NK-92 (cell line): Measurements from ENCODE around the gene KLHL1.
"Not testable (repeated sequence)": the region's sequence is repeated elsewhere in the genome, so short reads cannot be mapped to it uniquely, and the experiment has no call there.

Experiments
- DNase-seq: peaks from one replicate; lab custom pipeline; 2025; ENCODE audit not compliant: unreplicated experiment; lab: John Stamatoyannopoulos, UW

Gene KLHL1, protein sequence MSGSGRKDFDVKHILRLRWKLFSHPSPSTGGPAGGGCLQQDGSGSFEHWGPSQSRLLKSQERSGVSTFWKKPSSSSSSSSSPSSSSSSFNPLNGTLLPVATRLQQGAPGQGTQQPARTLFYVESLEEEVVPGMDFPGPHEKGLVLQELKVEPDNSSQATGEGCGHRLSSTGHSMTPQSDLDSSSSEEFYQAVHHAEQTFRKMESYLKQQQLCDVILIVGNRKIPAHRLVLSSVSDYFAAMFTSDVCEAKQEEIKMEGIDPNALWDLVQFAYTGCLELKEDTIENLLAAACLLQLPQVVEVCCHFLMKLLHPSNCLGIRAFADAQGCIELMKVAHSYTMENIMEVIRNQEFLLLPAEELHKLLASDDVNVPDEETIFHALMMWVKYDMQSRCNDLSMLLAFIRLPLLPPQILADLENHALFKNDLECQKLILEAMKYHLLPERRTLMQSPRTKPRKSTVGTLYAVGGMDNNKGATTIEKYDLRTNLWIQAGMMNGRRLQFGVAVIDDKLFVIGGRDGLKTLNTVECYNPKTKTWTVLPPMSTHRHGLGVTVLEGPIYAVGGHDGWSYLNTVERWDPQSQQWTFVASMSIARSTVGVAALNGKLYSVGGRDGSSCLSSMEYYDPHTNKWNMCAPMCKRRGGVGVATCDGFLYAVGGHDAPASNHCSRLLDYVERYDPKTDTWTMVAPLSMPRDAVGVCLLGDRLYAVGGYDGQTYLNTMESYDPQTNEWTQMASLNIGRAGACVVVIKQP

DNA sequence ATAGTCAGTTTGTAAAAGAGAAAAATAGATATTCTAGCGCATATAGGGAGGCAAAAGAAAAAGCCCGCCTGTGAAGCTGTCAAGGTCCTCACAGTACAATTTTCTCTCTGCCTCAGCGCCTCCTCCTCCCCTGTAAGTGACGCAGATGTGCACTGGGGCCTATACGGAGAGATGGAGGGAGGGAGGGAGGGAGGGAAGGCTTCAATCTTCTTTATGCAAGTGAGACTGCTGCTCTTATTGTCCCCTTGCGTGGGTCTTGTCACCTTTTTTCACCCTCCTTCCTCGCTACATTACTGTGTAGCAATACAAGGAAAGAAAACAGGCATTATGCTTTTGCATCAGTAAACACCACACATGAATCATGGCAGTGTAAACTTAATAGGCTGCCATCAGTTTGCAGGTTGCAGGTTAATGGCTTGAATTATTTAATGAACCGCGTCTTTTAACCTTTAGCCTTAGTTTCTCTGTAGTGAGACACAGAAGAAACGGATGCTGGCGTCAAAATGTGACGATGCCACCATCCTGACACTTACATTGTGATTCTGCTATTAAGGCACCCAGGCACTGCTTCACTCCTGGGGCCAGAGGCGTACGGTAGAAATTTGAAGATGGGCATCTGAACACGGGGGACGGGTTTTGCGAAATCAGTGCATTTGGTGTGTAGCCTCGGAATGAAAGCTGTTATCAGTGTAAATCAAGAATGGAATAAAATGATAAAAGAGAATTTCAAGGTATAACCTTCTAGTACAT lies at the start of gene KLHL1:
Gene KLHL1, minus strand, starts transcription at position 97 of the 750 bp plus-strand sequence. CDS start 753 bp downstream, outside the sequence.
- no peak for DNase-seq

DNA sequence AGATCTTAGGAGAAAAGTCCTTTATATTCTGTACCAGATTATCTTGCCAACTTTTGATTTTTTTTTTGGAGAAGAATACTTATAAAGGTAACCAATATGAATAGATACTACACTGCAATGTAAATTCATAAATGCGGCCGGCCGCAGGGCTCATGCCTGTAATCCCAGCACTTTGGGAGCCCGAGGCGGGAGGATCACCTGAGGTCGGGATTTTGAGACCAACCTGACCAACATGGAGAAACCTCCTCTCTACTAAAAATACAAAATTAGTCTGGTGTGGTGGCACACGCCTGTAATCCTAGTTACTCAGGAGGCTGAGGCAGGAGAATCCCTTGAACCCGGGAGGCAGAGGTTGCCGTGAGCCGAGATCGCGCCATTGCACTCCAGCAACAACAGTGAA lies 34.4 kb upstream of the KLHL1 start:
- not testable (repeated sequence) for DNase-seq

DNA sequence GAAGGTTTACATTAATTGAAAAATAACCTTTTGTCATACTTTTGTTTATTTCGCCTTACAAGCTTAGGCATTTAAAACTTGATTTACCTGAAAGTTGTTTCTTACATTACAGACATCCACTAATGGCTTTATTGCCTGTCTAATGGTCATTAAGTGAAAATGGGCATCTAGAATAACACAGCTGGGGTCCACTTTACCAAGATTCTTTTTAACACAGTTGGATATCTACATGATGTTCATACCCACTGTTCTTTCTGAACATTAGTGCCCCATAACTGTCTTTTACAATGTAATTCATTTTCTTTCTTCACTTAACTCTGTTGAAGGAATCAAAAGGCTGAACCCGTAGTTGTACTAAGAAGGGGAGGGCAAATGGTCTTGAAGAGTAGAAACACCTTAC lies 19.8 kb upstream of the KLHL1 start:
- no peak for DNase-seq

DNA sequence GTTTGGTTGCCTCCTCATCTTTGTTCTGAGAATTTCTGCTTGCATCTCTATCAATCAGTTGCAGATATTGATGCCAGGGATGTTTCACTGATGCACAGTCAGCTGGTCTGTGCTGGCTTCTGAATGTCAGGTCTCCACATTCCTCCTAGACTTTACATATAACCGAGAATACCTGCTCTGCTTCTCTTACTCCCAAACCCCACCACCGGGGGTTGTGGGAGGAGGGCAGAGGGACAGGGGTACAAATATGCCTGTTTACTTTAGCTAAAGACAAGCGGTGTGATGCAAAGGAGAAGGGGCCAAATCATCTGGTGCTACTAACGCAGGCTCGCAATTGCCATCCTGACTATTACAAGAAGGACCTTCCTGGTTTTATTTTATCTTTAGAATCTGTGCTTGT lies 17.4 kb upstream of the KLHL1 start:
- peak; percentile 0 for DNase-seq

DNA sequence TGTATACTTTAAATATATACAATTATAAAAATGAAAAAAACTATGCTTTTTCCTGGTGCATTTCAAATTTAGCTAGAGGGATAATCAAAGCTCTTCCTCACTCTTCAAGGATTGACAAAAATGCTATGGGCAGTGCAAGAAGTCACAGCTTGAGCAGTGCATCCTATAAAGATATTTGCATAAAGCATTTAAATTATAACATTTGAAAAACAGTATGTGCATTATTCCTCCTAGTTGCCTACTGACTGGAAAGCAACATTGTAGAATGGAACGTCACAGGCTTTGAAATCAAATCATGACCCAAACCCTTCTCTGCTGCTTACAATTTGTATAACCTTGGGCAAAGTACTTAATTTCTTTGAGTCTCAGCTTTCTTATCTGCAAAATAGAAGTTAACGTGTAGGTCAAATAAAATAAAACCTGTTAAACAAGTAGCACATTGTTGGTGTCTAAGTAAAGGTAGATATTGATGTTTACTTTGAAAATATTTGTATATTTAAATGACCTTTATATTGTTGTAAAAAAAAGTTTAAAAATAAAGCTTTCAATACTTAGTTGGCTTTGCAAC lies 9.2 kb upstream of the KLHL1 start:
- no peak for DNase-seq

DNA sequence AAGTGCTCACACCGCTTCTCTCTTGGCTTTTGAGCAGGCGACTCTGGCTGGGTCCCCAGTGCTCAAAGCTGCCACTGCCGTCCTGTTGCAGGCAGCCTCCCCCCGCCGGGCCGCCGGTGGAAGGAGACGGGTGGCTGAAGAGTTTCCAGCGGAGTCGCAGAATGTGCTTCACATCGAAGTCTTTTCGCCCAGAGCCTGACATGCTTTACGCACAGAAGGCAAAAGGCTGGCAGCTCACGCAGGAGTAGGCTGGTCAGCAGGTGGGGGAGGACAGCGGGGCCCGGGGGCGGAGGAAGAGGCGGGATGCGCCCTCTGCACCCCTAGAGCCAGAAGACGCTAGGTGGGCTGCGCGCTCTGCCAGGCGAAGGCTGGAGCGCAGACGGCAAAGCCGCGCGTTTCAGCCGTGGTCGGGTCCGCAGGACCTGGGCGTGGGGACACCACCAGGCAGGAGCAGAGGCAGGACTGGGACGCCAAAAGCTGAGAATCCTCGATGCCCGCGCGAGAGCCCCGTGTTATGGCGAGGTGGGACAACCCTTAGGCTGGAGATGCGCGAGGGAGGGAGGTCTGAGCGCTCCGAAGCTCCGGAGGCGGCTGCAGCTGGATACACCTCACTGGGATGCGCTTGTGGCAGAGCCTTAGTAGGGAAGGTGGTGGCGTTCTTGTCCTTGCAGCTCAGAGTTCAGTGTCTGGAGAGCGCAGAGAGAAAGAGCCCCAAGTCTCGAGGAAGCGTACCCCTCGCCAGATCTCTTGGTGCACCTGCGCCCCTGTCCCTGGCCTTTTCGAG lies 562 bp downstream of the KLHL1 start, which contains the start of gene ATXN8OS:
Gene ATXN8OS, plus strand, starts transcription at position 329 of the 784 bp plus-strand sequence.
- no peak for DNase-seq

DNA sequence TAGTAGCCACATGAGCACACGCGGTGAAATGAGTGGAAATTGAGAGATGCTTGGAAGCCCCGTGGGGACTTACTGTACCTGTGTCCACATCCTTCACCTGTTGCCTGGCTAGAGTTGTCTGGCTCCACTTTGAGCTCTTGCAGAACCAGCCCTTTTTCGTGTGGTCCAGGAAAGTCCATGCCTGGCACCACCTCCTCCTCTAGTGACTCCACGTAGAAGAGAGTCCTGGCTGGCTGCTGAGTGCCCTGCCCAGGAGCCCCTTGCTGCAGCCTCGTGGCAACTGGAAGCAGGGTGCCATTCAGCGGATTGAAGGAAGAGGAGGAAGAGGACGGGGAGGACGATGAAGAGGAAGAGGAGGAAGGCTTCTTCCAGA lies 1.1 kb downstream of the KLHL1 start:
- no peak for DNase-seq

DNA sequence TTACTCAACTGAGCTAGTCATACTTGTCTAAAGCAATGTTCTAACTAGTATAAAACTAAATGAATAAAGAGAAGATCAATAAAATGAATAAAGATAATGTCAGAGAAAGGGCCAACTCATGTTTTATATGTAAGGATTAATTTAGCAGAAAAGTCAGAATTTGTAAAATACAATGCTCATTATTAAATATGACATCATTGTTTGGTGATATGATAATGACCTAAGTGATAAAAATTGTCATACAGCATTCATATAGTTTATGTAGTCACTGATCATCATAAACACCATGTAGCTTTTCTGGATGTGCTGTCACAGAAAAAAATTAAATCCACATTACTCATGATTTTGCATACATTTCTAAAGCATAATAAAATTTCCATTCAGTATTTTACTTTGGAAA lies 3.8 kb downstream of the KLHL1 start:
- DNase-seq, result no peak

DNA sequence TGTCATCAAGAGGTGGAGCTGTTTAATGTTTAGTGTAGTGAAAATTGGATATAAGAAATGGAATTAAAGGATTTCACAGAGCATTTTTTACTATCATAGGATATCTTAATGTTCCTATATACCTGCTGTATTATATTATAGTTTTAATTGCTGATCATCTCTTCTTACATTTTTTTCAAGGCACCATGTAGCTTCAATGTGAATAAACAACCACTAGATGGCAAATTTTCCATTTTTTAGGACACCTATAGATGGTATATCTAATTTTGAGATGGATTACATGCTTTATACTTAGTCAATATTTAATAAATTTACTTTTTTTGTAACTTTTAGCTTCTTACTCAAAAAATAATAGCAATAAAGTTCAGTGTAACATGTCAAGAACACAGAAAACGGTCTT lies 9.6 kb downstream of the KLHL1 start:
- DNase-seq, result no peak

DNA sequence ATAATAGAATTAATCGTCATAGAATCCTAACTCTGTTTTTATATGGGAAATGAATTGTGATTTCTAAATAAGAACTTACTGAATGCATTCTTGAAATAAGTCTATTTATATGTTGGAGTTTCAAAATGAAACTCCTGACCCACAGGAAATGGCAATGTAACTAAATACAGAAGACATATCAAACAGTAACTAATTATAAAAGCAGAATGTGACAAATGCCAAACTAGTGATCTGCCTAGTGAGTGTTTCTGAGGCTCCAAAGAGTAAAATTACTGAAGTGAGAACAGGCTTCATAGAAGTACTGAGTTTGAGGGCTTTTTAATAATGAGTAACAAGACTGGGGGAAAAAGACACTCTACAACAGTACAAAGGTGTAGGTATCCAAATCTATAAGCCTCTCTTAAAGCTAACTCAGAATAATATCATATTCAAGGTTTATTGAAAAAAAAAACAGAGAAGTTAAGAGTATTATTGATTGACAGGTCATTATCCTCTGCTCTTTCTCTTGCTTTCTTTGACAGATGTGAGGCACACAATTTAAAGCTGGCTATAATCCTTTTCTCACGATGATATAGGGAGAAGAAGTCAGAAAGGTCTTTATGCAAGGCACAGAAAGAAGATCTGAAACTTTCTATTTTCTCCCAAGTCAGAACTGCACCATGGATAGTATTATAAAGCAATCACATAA lies 18.1 kb downstream of the KLHL1 start:
- no peak for DNase-seq

DNA sequence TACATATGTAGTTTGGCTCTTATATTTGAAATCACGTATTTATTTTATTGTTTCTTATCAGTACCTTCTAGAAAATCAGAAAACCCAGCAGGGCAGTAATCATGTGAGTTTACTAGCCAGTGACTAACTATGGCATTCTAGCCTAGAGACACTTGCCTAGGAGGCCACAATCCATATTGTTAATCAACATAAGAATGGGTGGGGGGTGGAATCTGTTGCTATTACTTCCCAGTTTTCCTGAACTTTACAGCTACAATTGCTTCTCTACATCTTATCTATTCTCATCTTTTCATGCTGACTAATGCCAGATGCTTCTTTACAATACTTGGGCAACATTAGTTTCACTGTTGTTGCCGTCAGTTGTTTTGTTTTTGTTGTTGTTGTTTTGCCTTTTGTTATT lies 19.3 kb downstream of the KLHL1 start:
- DNase-seq, result no peak

DNA sequence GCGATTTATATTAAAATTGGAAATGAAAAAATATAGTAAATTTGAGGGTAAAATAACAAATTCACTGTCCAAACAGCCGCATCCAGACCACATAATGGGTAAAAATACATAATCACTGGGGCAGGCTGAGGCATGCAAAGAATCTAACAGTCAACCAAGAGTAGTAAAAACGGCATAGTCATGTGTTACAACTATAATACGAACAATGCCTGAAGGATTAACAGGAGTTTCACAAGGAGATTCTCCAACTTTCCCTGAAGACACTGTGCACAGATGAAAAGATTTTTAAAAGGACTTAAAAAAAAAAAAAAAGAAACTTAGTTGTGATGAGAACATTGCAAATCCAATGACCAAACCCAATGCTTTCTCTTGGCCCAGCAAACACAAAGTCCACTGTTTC lies 21.0 kb downstream of the KLHL1 start:
- no peak for DNase-seq

DNA sequence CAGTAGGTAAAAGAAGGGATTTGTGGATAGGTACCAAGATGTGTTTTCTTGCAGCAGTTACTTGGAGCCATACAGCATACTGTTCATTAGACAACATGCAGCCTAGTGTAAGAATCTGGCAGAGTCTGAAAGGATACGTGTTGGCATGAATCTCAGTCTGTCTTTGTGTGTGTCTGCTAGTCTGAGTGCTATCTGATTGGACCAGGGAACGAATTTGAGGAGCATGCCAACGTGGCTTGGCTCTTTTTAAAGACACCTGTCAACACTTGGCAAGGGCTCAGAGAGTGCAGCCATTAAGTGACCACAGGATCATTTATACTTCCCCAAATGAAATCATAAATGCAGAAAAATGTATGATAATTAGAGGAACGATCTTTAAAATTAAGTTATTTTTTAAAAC lies 28.2 kb downstream of the KLHL1 start:
- no peak for DNase-seq

DNA sequence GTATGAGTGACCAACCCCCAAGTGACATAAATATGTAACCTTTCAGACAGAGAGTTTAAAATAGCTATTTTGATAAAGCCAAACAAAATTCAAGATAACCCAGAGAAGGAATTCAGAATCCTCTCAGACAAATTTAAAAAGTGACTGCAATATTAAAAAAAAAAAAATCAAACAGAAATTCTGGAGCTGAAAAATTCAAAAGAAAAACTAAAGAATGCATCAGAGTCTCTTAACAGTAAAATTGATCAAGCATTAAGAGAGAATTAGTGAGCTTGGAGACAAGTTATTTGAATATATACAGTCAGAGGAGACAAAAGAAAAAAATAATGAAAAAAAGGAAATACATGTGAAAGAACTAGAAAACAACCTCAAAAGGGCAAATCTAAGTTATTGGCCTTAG lies 53.7 kb downstream of the KLHL1 start:
- no peak for DNase-seq

DNA sequence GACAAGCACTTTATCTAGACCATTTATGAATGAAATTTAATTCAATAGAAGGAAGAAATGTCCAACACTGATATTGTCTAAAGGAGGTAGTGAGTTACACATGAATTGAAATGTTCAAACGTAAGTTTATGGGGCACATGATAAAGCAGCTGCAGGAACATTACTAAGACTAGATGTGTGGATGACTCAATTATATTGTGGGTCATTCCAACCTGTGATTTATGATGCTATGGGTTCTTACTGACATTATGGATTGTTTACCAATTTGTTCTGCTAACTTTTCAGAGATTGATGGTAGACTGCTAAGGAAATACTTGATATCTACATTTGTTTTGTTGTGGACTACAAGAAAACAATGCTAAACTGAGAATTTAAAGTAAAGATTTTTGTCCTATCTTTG lies 56.7 kb downstream of the KLHL1 start:
- no peak for DNase-seq

DNA sequence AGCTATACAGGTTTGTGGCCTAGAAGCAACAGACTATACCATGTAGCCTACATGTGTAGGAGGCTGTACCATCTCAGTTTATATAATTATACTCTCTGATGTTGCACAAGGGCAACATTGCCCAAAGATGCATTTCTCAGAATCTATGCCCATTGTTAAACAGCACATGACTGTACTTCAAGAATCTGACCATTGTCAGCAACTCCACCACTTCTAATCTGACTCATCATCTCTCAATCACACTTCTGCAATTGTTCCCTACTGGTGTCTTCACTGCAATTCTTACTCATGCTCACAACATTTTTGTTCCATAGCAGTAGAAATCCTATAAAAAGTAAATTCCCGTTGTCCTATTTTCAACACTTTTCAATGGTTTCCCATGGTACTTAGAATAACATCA lies 64.6 kb downstream of the KLHL1 start:
- no peak for DNase-seq

DNA sequence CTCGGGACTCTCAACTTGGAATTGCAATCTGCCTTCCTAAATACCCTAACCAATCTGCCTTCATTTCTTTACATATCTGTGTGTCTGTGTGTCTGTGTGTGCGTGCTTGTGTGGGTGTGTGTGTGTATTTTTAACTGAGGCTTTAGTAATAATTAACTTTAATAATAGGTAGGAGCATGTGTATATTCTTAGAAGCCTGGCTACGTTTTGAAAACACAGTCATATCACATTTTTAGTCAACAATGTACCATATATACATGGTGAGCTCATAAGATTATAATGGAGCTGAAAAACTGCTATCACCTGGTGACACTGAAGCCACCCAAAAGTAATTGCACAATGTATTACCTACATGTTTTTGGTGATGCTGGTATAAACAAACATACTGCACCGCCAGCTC lies 66.1 kb downstream of the KLHL1 start:
- no peak for DNase-seq

DNA sequence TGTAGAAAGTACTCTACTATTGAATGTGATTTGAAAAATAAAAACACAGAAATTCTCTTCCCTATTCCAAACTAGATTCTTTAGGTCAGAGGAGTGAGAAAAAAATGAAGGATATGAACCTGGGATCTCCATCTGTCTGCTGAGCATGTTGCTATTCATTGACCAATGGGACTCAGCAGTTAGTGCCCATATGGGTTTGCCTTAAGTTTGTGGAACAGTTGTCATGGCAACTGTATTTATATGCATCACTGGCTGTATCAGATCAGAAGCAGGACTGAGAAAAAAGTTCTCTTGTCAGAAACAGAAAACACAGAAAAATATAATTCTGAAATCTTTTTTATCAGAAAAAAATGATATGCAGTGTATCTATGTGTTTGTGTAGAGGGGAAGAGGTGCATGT lies 74.0 kb downstream of the KLHL1 start:
- no peak for DNase-seq

DNA sequence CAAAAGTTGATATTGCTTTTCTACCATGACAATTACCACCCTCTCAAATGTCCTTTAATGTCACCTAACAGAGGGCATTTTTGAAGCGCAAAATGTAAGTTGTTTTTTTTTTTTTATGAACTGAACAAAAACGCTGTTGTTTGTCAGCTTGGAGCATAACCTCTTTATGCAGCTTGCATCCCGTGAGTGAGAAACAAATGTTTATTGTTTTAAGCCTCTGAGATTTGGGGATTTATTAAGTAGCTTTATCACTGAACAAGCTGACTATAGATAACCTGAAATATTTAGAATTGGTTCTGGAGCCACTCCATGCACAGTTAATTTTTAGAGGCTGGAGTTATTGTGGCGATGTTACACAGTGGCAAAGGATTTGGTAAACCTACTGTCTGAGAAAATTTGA lies 80.7 kb downstream of the KLHL1 start:
- no peak for DNase-seq

DNA sequence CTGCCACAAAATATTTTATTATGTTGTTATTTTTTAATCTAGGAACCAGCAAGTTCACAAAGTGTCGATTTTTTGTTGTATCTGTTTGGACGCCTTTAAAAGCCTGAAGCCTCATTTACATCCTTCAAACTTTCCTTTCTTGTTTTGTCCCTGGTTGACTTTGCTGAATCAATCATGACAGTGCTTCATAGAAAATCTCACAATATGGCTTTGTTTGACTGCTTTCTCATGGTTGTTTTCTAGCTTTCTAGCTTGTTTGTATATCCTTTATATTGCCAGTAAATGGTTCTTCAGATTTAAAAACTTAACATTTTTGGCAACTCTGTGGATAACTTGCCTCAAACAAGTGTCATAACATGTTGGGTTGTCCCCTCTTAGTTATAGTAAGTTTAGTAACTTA lies 84.7 kb downstream of the KLHL1 start:
- DNase-seq, result no peak
